ENCODE measurements around the gene IL17RB. TPM values are rescaled to one million over a fixed set of nuclear protein-coding genes. Genes with fewer than 3 reads are reported as not detected.

IL17RB gene
- total and polyA plus RNA-seq, 2 experiments from 2014 or later, result 0.79 TPM; not detected in 1

- in situ Hi-C loops (cut with MboI), result no loop called here
- Histone ChIP-seq H3K9me2 (ENCODE audit: insufficient read depth) (no peaks in the 10 kb centered on the region), H3K9me3 (ENCODE audit: low read depth) (no peaks in the 10 kb centered on the region), H3K27ac (no peak overlapping the region), H3F3A (ENCODE audit: insufficient read depth) (no peaks in the 10 kb centered on the region), H3K36me3 (ENCODE audit: low read depth) (no peaks in the 10 kb centered on the region), H4K20me1 (ENCODE audit: insufficient read depth) (no peaks in the 10 kb centered on the region), H3K27me3 (replicated peaks; ENCODE audit: insufficient read depth) (peaks cover 22% of the 10 kb centered on the region), H2AFZ (peak overlapping the region; percentile 61; the same call in 1 of the 2 replicates), H3K4me2 (ENCODE audit: unreplicated experiment) (no peak overlapping the region), H3K79me2 (ENCODE audit: insufficient read depth) (no peaks in the 10 kb centered on the region), H3K4me3 (peak overlapping the region; percentile 68; the same call in 1 of the 2 replicates), H3K4me1 (ENCODE audit: insufficient read depth) (no peaks in the 10 kb centered on the region), H3K9ac (no peak overlapping the region)
- 71 to 75% methylated on average over 10 of the region's 10 CpGs for WGBS, 2 experiments (ENCODE audit: low coverage in 1 of 2, low lambda C conversion rate in 2 of 2, missing lambda C conversion rate in 2 of 2)
- TF ChIP-seq EZH2 (IDR thresholded peaks at IDR 0.05; ENCODE audit: insufficient read depth, poor library complexity, severe bottlenecking) (peak; percentile 61), EZH2phosphoT487 (IDR thresholded peaks at IDR 0.05; ENCODE audit: insufficient read depth, low read depth) (no peak)
- no peak for DNase-seq
These were observed 435 bp downstream of the IL17RB start for GRCh38 chr3:53846851-53847155.

GRCh38 chr3:53849916-53850315 lies 3.5 kb downstream of the IL17RB start:
- Histone ChIP-seq H4K20me1 (ENCODE audit: insufficient read depth) (no peaks in the 10 kb centered on the region), H3F3A (ENCODE audit: insufficient read depth) (no peaks in the 10 kb centered on the region), H3K9me3 (ENCODE audit: low read depth) (no peaks in the 10 kb centered on the region), H3K27ac (no peak overlapping the region), H2AFZ (no peak overlapping the region), H3K4me3 (no peak overlapping the region), H3K36me3 (ENCODE audit: low read depth) (no peaks in the 10 kb centered on the region), H3K79me2 (ENCODE audit: insufficient read depth) (no peaks in the 10 kb centered on the region), H3K4me2 (ENCODE audit: unreplicated experiment) (no peak overlapping the region), H3K4me1 (ENCODE audit: insufficient read depth) (no peaks in the 10 kb centered on the region), H3K27me3 (replicated peaks; ENCODE audit: insufficient read depth) (peaks cover 22% of the 10 kb centered on the region), H3K9ac (no peak overlapping the region), H3K9me2 (ENCODE audit: insufficient read depth) (no peaks in the 10 kb centered on the region)
- WGBS, 2 experiments (ENCODE audit: low coverage in 1 of 2, low lambda C conversion rate in 2 of 2, missing lambda C conversion rate in 2 of 2), result 91% methylated on average over 7 of the region's 7 CpGs
- TF ChIP-seq EZH2 (IDR thresholded peaks at IDR 0.05; ENCODE audit: insufficient read depth, poor library complexity, severe bottlenecking) (no peak), EZH2phosphoT487 (IDR thresholded peaks at IDR 0.05; ENCODE audit: insufficient read depth, low read depth) (no peak)
- in situ Hi-C loops (cut with MboI), result no loop called here
- no peak for DNase-seq

- no peak for TF ChIP-seq EZH2phosphoT487 (IDR thresholded peaks at IDR 0.05; ENCODE audit: insufficient read depth, low read depth)
- TF ChIP-seq EZH2 (IDR thresholded peaks at IDR 0.05; ENCODE audit: insufficient read depth, poor library complexity, severe bottlenecking), result no peak
- Histone ChIP-seq H4K20me1 (ENCODE audit: insufficient read depth) (no peaks in the 10 kb centered on the region), H3K9me3 (ENCODE audit: low read depth) (no peaks in the 10 kb centered on the region), H3K9ac (no peak overlapping the region), H3K4me1 (ENCODE audit: insufficient read depth) (no peaks in the 10 kb centered on the region), H3K36me3 (ENCODE audit: low read depth) (no peaks in the 10 kb centered on the region), H3K9me2 (ENCODE audit: insufficient read depth) (no peaks in the 10 kb centered on the region), H3K79me2 (ENCODE audit: insufficient read depth) (no peaks in the 10 kb centered on the region), H3K27ac (no peak overlapping the region), H3K4me2 (ENCODE audit: unreplicated experiment) (no peak overlapping the region), H3F3A (ENCODE audit: insufficient read depth) (no peaks in the 10 kb centered on the region), H2AFZ (no peak overlapping the region), H3K27me3 (replicated peaks; ENCODE audit: insufficient read depth) (peaks cover 17% of the 10 kb centered on the region), H3K4me3 (no peak overlapping the region)
- in situ Hi-C loops (cut with MboI), result no loop called here
- WGBS, 2 experiments (ENCODE audit: low coverage in 1 of 2, low lambda C conversion rate in 2 of 2, missing lambda C conversion rate in 2 of 2), result 43 to 50% methylated on average over 5 of the region's 5 CpGs
- DNase-seq, result peak; percentile 34
These were observed 4.5 kb downstream of the IL17RB start for GRCh38 chr3:53850895-53851294.

- in situ Hi-C loops (cut with MboI), result no loop called here
- WGBS, 2 experiments (ENCODE audit: low coverage in 1 of 2, low lambda C conversion rate in 2 of 2, missing lambda C conversion rate in 2 of 2), result 59 to 75% methylated on average over 7 of the region's 7 CpGs
- Histone ChIP-seq H3F3A (ENCODE audit: insufficient read depth) (no peaks in the 10 kb centered on the region), H3K79me2 (ENCODE audit: insufficient read depth) (no peaks in the 10 kb centered on the region), H3K4me3 (no peak overlapping the region), H3K9me3 (ENCODE audit: low read depth) (no peaks in the 10 kb centered on the region), H3K36me3 (ENCODE audit: low read depth) (0 out of 2 replicates have a peak, but pooled peaks cover 3% of the 10 kb centered on the region), H3K27me3 (replicated peaks; ENCODE audit: insufficient read depth) (no peaks in the 10 kb centered on the region), H3K4me1 (ENCODE audit: insufficient read depth) (no peaks in the 10 kb centered on the region), H4K20me1 (ENCODE audit: insufficient read depth) (no peaks in the 10 kb centered on the region), H3K9ac (no peak overlapping the region), H3K4me2 (ENCODE audit: unreplicated experiment) (no peak overlapping the region), H3K9me2 (ENCODE audit: insufficient read depth) (no peaks in the 10 kb centered on the region), H3K27ac (no peak overlapping the region), H2AFZ (no peak overlapping the region)
- no peak for TF ChIP-seq EZH2phosphoT487 (IDR thresholded peaks at IDR 0.05; ENCODE audit: insufficient read depth, low read depth)
- no peak for DNase-seq
These were observed 10.6 kb downstream of the IL17RB start for GRCh38 chr3:53856964-53857363.

Data from GM23248 (cell line).